HepG2 (cell line): Measurements from ENCODE around the gene TSC22D2. TPM values are rescaled to one million over a fixed set of nuclear protein-coding genes. Genes with fewer than 3 reads are reported as not detected.

Experiments used
- BCL6 ChIP-seq: IDR thresholded peaks from 2 replicates; pipeline ENCODE4 v1.6.1; 2016; ENCODE audit warnings: missing genetic modification reagents, missing compliant biosample characterization
- BHLHE40 ChIP-seq: IDR thresholded peaks from 2 replicates; pipeline ENCODE4 v1.6.1; 2011; ENCODE audit warnings: low read length, improper control_type of control experiment
- CREB1 ChIP-seq, 2 experiments: fragments of 450-650 bp in 1 of 2; IDR thresholded peaks; 2 replicates each; pipeline ENCODE4 v1.6.1; 2016 to 2017; ENCODE audit warnings: control low read depth in 1 of 2, mild to moderate bottlenecking in 1 of 2, missing compliant biosample characterization in 1 of 2, missing genetic modification characterization in 1 of 2
- EP300 ChIP-seq, 3 experiments: sonication (generic) in 1 of 3; formaldehyde crosslinking in 1 of 3; IDR thresholded peaks; 2 replicates each; pipeline versions ENCODE4 v1.5.1 to v1.6.1; 2011 to 2020; ENCODE audit warnings: low read depth in 2 of 3, low read length in 2 of 3, borderline replicate concordance in 1 of 3, improper control_type of control experiment in 1 of 3, mild to moderate bottlenecking in 1 of 3, missing genetic modification reagents in 1 of 3, moderate library complexity in 1 of 3
- GABPB1 ChIP-seq: IDR thresholded peaks from 2 replicates; pipeline ENCODE4 v1.6.1; 2016; ENCODE audit warnings: mild to moderate bottlenecking, missing genetic modification reagents, moderate library complexity, missing compliant biosample characterization
- HMG20A ChIP-seq: IDR thresholded peaks from 2 replicates; pipeline ENCODE4 v1.6.1; 2016; ENCODE audit warnings: borderline replicate concordance
- HOXA5 ChIP-seq: sonication (generic); formaldehyde crosslinking; IDR thresholded peaks from 2 replicates; pipeline ENCODE4 v1.4.0; 2020; ENCODE audit warnings: missing genetic modification reagents
- KMT2B ChIP-seq: IDR thresholded peaks from 2 replicates; pipeline ENCODE4 v1.6.1; 2016; ENCODE audit warnings: missing genetic modification reagents, missing compliant biosample characterization
- MAFG ChIP-seq: sonication (generic); formaldehyde crosslinking; IDR thresholded peaks from 2 replicates; pipeline ENCODE4 v1.5.1; 2020; ENCODE audit warnings: mild to moderate bottlenecking, missing genetic modification reagents
- POGZ ChIP-seq: sonication (generic); formaldehyde crosslinking; IDR thresholded peaks from 2 replicates; pipeline ENCODE4 v1.4.0; 2020; ENCODE audit warnings: mild to moderate bottlenecking, missing genetic modification reagents
- SAP130 ChIP-seq: IDR thresholded peaks from 2 replicates; pipeline ENCODE4 v1.6.1; 2016; ENCODE audit warnings: low read depth
- SPEN ChIP-seq: sonication (generic); formaldehyde crosslinking; IDR thresholded peaks from 2 replicates; pipeline ENCODE4 v1.5.1; 2020; ENCODE audit warnings: low read depth, mild to moderate bottlenecking, missing genetic modification reagents
- SSRP1 ChIP-seq: IDR thresholded peaks from 2 replicates; pipeline ENCODE4 v1.6.1; 2016; ENCODE audit warnings: control low read depth
- TEAD3 ChIP-seq: optimal IDR thresholded peaks from 2 replicates; pipeline ENCODE3; 2016; ENCODE audit warnings: borderline replicate concordance
- TOE1 ChIP-seq: sonication (generic); formaldehyde crosslinking; IDR thresholded peaks from 2 replicates; pipeline ENCODE4 v1.4.0; 2020; ENCODE audit warnings: mild to moderate bottlenecking, missing genetic modification reagents
- ZFP36 ChIP-seq: fragments of 150-350 bp; IDR thresholded peaks from 2 replicates; pipeline ENCODE4 v1.6.1; 2018; ENCODE audit warnings: borderline replicate concordance, low read length, low read depth; ENCODE audit not compliant: partially characterized antibody
- ZNF225 ChIP-seq: sonication (generic); formaldehyde crosslinking; IDR thresholded peaks from 2 replicates; pipeline ENCODE4 v1.4.0; 2020; ENCODE audit warnings: mild to moderate bottlenecking, missing genetic modification reagents
- ZNF543 ChIP-seq: sonication (generic); formaldehyde crosslinking; IDR thresholded peaks from 2 replicates; pipeline ENCODE4 v1.4.0; 2020; ENCODE audit warnings: mild to moderate bottlenecking, missing genetic modification reagents
- ZSCAN12 ChIP-seq: sonication (generic); formaldehyde crosslinking; IDR thresholded peaks from 2 replicates; pipeline ENCODE4 v1.9.0; 2021; ENCODE audit warnings: mild to moderate bottlenecking, missing genetic modification reagents
- polyA plus RNA-seq, 8 experiments: library from polyadenylated mRNA; depleted of rRNA in 3 of 8; stranded (reverse) in 7 of 8; unstranded in 1 of 8; fragments of >200 nt; fragmentation: Illumina TruSeq in 4 of 8; extraction: Trizol in 4 of 8; gene quantifications; 2 replicates each; pipeline versions ENCODE4 v1.2.1 to v1.2.3, GENCODE V29; 2011 to 2016; ENCODE audit warnings: low read depth in 4 of 8, missing spikeins in 1 of 8, mixed read lengths in 1 of 8; ENCODE audit not compliant: insufficient read depth in 1 of 8
- total RNA-seq, 5 experiments: library from RNA; depleted of rRNA; stranded (reverse); fragments of >200 nt; fragmentation: Illumina TruSeq; extraction: Trizol; gene quantifications; 2 replicates each; pipeline ENCODE4 v1.2.3, GENCODE V29; 2016; ENCODE audit warnings: low read depth in 1 of 5
- TF ChIP-seq, protein P1 (sequence below): sonication (generic); formaldehyde crosslinking; IDR thresholded peaks from 2 replicates; pipeline ENCODE4 v1.4.0; 2020; ENCODE audit warnings: missing genetic modification reagents
- TF ChIP-seq, protein P2 (sequence below): IDR thresholded peaks from 2 replicates; pipeline ENCODE4 v1.6.1; 2016; ENCODE audit warnings: mild to moderate bottlenecking
- TF ChIP-seq, protein P3 (sequence below): sonication (generic); formaldehyde crosslinking; IDR thresholded peaks from 2 replicates; pipeline ENCODE4 v1.4.0; 2020; ENCODE audit warnings: missing genetic modification reagents
- TF ChIP-seq, protein P4 (sequence below): sonication (generic); formaldehyde crosslinking; IDR thresholded peaks from 2 replicates; pipeline ENCODE4 v1.5.1; 2020; ENCODE audit warnings: mild to moderate bottlenecking, missing genetic modification reagents, moderate library complexity
- TF ChIP-seq, protein P5 (sequence below): IDR thresholded peaks from 2 replicates; pipeline ENCODE4 v1.6.1; 2016; ENCODE audit warnings: low read depth

Gene TSC22D2
- total and polyA plus RNA-seq, 2 of the 13 experiments (the other 11 are each of a cell fraction or from before 2014, with no cell fraction given), result 4.6 to 8.2 TPM

DNA sequence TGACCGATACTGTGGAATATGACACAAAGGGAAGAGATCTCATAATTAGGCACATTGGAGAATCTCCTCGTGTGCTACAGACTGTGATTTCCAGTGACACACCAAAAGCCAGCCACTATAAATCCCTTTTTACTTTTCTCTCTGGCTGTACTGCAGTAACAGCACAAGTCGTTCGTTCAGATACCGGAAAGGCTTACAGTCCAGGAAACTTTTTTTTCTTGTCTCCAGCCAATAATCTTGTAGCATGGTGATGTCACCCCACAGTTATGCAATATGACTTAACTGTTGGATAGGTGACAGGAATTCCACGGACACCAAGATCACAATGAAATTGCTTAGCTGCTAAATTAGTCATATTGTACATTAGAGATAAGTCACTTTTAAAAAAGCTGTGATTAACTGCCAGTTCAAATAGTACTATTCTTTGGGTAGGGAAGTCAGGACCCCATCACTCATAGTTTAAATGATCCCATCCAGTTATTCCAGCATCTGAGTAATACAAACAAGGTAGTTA lies 36.3 kb upstream of the TSC22D2 start (continued):
- TF ChIP-seq HMG20A (CRISPR knock-in tag) (peak; percentile 36; the same call in 1 of the 2 replicates), KMT2B (CRISPR knock-in tag) (no peak), POGZ (CRISPR knock-in tag) (peak; percentile 61), MAFG (no peak), ZNF543 (CRISPR knock-in tag) (no peak), SAP130 (CRISPR knock-in tag) (peak; percentile 26; the same call in 1 of the 2 replicates), HOXA5 (CRISPR knock-in tag) (peak; percentile 29; the same call in 1 of the 2 replicates), TEAD3 (peak; percentile 89), TOE1 (no peak), EP300 (IDR thresholded peaks at IDR 0.05; ENCODE audit: low read depth in 2 of 2, low read length in 2 of 2) (peak in 1 of 2 experiments; percentile 16; a peak in 1 of 4 replicates), EP300 (CRISPR knock-in tag; IDR thresholded peaks at IDR 0.05; ENCODE audit: borderline replicate concordance) (no peak), ZFP36 (no peak), ZNF225 (CRISPR knock-in tag) (no peak), SSRP1 (no peak), BHLHE40 (no peak), SPEN (CRISPR knock-in tag) (no peak), ZSCAN12 (CRISPR knock-in tag) (no peak), BCL6 (CRISPR knock-in tag) (peak; percentile 61), GABPB1 (CRISPR knock-in tag) (peak; percentile 64), CREB1 (IDR thresholded peaks at IDR 0.05) (peak; percentile 53), CREB1 (CRISPR knock-in tag; IDR thresholded peaks at IDR 0.05) (peak; percentile 46; the same call in 1 of the 2 replicates)
- TF ChIP-seq, protein P1, sequence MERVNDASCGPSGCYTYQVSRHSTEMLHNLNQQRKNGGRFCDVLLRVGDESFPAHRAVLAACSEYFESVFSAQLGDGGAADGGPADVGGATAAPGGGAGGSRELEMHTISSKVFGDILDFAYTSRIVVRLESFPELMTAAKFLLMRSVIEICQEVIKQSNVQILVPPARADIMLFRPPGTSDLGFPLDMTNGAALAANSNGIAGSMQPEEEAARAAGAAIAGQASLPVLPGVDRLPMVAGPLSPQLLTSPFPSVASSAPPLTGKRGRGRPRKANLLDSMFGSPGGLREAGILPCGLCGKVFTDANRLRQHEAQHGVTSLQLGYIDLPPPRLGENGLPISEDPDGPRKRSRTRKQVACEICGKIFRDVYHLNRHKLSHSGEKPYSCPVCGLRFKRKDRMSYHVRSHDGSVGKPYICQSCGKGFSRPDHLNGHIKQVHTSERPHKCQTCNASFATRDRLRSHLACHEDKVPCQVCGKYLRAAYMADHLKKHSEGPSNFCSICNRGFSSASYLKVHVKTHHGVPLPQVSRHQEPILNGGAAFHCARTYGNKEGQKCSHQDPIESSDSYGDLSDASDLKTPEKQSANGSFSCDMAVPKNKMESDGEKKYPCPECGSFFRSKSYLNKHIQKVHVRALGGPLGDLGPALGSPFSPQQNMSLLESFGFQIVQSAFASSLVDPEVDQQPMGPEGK (CRISPR knock-in tag), result no peak
- TF ChIP-seq, protein P2, sequence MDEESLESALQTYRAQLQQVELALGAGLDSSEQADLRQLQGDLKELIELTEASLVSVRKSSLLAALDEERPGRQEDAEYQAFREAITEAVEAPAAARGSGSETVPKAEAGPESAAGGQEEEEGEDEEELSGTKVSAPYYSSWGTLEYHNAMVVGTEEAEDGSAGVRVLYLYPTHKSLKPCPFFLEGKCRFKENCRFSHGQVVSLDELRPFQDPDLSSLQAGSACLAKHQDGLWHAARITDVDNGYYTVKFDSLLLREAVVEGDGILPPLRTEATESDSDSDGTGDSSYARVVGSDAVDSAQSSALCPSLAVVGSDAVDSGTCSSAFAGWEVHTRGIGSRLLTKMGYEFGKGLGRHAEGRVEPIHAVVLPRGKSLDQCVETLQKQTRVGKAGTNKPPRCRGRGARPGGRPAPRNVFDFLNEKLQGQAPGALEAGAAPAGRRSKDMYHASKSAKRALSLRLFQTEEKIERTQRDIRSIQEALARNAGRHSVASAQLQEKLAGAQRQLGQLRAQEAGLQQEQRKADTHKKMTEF, result 0 out of 2 replicates have a peak, but pooled peaks have one; percentile 21
- TF ChIP-seq, protein P3, sequence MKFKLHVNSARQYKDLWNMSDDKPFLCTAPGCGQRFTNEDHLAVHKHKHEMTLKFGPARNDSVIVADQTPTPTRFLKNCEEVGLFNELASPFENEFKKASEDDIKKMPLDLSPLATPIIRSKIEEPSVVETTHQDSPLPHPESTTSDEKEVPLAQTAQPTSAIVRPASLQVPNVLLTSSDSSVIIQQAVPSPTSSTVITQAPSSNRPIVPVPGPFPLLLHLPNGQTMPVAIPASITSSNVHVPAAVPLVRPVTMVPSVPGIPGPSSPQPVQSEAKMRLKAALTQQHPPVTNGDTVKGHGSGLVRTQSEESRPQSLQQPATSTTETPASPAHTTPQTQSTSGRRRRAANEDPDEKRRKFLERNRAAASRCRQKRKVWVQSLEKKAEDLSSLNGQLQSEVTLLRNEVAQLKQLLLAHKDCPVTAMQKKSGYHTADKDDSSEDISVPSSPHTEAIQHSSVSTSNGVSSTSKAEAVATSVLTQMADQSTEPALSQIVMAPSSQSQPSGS (CRISPR knock-in tag), result peak; percentile 100
- TF ChIP-seq, protein P4, sequence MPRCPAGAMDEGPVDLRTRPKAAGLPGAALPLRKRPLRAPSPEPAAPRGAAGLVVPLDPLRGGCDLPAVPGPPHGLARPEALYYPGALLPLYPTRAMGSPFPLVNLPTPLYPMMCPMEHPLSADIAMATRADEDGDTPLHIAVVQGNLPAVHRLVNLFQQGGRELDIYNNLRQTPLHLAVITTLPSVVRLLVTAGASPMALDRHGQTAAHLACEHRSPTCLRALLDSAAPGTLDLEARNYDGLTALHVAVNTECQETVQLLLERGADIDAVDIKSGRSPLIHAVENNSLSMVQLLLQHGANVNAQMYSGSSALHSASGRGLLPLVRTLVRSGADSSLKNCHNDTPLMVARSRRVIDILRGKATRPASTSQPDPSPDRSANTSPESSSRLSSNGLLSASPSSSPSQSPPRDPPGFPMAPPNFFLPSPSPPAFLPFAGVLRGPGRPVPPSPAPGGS, result no peak
- TF ChIP-seq, protein P5, sequence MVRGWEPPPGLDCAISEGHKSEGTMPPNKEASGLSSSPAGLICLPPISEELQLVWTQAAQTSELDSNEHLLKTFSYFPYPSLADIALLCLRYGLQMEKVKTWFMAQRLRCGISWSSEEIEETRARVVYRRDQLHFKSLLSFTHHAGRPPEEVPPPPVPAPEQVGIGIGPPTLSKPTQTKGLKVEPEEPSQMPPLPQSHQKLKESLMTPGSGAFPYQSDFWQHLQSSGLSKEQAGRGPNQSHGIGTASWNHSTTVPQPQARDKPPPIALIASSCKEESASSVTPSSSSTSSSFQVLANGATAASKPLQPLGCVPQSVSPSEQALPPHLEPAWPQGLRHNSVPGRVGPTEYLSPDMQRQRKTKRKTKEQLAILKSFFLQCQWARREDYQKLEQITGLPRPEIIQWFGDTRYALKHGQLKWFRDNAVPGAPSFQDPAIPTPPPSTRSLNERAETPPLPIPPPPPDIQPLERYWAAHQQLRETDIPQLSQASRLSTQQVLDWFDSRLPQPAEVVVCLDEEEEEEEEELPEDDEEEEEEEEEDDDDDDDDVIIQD (CRISPR knock-in tag), result peak; percentile 51; the same call in 1 of the 2 replicates
